ENCODE measurements around the gene ZNF862.

- TF ChIP-seq, protein P1, sequence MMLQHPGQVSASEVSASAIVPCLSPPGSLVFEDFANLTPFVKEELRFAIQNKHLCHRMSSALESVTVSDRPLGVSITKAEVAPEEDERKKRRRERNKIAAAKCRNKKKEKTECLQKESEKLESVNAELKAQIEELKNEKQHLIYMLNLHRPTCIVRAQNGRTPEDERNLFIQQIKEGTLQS (IDR thresholded peaks at IDR 0.05; ENCODE audit: borderline replicate concordance, extremely low read depth, low read depth, low read length), result no peak
- TF ChIP-seq SPI1 (IDR thresholded peaks at IDR 0.05; ENCODE audit: borderline replicate concordance, insufficient read depth, low read depth, low read length) (no peak), CHD1 (IDR thresholded peaks at IDR 0.05; ENCODE audit: low read depth, low read length) (no peak), CTCF (IDR thresholded peaks at IDR 0.05 in 2 of 3, conservative IDR thresholded peaks at IDR 0.05 in 1 of 3; ENCODE audit: control insufficient read depth in 2 of 3, extremely low read depth in 1 of 3, insufficient read depth in 1 of 3, low read depth in 3 of 3, low read length in 3 of 3) (no peak), EZH2 (IDR thresholded peaks at IDR 0.05; ENCODE audit: borderline replicate concordance, control insufficient read depth, low read depth, low read length) (no peak), SMAD1 (IDR thresholded peaks at IDR 0.05; ENCODE audit: low read depth, partially characterized antibody) (no peak), TARDBP (IDR thresholded peaks at IDR 0.05; ENCODE audit: borderline replicate concordance) (no peak), PBX3 (IDR thresholded peaks at IDR 0.05; ENCODE audit: insufficient replicate concordance, low read depth, low read length) (no peak), ZBED1 (IDR thresholded peaks at IDR 0.05; ENCODE audit: borderline replicate concordance) (no peak), E4F1 (IDR thresholded peaks at IDR 0.05; ENCODE audit: borderline replicate concordance, partially characterized antibody) (no peak), YY1 (IDR thresholded peaks at IDR 0.05; ENCODE audit: low read depth, low read length) (no peak)
- TF ChIP-seq, protein P2, sequence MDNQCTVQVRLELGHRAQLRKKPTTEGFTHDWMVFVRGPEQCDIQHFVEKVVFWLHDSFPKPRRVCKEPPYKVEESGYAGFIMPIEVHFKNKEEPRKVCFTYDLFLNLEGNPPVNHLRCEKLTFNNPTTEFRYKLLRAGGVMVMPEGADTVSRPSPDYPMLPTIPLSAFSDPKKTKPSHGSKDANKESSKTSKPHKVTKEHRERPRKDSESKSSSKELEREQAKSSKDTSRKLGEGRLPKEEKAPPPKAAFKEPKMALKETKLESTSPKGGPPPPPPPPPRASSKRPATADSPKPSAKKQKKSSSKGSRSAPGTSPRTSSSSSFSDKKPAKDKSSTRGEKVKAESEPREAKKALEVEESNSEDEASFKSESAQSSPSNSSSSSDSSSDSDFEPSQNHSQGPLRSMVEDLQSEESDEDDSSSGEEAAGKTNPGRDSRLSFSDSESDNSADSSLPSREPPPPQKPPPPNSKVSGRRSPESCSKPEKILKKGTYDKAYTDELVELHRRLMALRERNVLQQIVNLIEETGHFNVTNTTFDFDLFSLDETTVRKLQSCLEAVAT (IDR thresholded peaks at IDR 0.05), result no peak
Measured at GRCh38 chr7:149825567-149826343, 12.4 kb upstream of the ZNF862 start.

Measured in GM12878 (cell line).